GM21526 (cell line): ENCODE data around the gene DZANK1.
"Not testable (repeated sequence)": the region's sequence is repeated elsewhere in the genome, so short reads cannot be mapped to it uniquely, and the experiment has no call there.

Experiments used
- ATAC-seq: cut with Tn5 transposase; IDR thresholded peaks from one replicate; pipeline ENCODE4 v1.9.1; 2021; ENCODE audit warnings: moderate library complexity; ENCODE audit not compliant: unreplicated experiment, low FRiP score

DZANK1 gene

DNA sequence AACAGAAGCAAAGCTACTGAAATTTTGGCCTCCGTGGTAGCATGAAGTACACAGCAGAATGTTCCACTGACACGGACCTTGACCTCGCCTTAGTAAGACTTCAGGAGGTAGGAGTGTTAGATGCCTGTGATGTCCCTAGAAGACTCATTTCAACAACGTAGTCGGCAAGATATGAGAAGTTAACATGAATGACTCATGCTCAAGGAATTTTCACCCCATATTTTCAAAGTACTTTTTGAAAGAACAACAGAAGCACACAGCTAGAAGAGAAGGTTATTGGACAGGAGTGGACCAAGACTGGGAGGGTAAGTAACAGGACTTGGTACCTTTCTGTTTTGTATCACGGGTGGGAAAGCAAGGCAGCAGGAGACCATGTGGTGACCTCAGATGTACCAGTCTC lies 78.0 kb downstream of the DZANK1 start:
- ATAC-seq, result no peak

DNA sequence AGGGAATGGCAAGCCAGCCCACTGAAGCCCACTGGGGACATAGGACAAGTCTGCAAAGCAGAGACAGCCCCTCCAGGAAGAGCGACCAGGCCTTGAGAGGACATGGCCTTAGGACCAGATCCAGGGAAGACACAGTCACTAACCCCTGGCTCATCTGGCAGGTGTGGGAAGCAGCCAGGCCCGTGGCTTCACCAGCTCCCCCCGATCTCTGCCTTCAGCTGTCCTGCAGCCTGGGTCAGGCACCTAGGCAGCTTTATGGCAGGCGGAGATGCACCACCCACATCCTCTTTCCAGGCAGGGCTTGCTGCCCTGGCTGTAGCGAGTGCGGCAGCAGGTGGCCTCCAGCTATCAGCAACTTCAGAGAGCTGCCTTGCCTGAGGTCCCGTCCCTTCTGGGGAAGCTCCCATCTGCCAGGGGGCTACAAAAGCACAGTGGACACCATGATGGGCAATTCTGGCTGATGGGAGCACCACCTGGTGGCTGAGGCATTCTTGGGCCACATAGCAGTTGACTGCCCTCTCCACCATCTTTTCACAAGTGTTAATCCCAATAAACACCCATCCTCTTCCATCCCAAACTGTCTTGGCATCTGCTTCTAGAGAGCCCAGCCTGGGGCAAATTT lies 85.8 kb downstream of the DZANK1 start:
- ATAC-seq, result no peak

DNA sequence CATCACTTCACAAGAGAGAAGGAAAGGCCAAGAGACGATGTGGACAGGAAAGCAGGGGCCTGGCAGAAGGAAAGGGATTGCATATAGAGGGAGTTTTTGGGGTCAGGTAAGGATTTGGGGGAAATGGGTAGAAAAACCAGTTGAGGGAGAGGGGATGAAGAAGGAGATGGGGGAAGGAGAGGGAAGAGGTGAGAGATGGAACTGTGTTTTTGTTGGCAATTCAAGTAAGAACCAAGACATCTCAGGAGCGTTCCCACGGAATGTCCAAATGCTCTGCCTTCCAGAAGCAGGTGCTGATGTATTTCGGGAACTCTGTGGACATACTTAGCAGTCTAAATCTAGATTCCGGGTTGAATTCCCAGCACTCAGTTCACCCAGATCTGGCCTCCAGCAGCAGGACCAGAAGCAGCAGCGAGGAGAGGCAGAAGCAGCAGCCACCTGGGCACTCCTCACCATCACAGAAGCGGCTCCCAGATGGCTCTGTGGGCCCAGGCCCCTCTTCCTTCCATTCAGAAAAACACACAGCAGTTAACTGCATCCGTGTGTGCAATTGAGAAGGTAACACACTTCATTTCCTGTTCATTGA lies 88.8 kb downstream of the DZANK1 start:
- ATAC-seq, result no peak

GRCh38 chr20:18375551-18375950 lies 91.3 kb downstream of the DZANK1 start:
- not testable (repeated sequence) for ATAC-seq

DNA sequence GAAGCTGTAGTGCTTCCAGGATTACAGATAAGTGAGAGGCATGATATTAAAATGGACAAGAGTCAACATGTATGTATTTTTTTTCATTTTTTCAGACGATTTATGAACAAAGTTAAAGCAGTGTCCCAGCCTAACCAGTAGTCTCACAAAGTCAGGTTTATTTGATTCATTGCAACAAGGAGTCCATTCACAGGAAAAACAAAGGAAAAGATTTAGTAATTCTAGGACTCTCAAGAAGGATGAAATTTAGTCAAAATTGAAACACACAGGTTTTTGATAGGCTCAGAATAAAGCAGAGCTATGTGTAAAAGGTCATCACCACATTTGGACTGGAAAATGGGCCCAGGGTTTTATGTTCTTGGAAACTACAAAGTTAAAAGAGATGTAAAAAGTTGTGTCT lies 94.5 kb downstream of the DZANK1 start:
- ATAC-seq, result no peak

DNA sequence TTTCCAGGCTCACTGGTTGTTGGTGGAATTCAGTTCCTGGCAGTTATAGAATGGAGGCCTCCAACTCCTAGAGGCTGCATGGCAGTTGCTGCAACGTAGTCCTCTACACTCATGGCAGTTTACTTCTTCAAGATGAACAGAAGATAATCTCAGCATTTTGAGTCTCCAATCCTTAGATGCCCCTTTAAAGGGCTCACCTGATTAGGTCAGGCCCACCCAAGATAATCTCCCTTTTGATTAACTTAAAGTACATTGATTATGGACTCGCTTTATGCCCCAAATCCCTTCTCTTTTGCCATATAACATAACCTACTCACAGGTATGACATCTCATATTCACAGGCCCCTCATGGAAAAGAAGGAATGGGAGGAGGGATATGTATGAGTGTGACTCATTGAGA lies 102.1 kb downstream of the DZANK1 start:
- ATAC-seq, result no peak

DNA sequence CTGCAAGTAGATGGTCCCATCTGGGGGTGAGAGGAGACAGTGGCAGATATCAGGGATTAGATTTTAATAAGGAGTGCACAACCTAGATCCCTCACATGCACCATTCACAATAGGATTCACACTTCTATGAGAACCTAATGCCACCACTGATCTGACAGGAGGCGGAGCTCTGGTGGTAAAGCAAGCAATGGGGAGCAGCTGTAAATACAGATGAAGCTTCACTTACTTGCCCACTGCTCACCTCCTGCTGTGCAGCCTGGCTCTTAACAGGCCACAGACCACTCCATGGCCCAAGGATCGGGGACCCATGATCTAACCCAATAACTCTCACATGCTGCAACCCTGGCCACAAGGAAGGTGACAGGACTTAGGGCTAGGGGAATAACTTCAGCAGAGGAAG lies 103.1 kb downstream of the DZANK1 start:
- no peak for ATAC-seq

GRCh38 chr20:18362916-18363315 lies 103.9 kb downstream of the DZANK1 start:
- ATAC-seq, result no peak

GRCh38 chr20:18361678-18362077 lies 105.2 kb downstream of the DZANK1 start:
- no peak for ATAC-seq

GRCh38 chr20:18360635-18361034 lies 106.2 kb downstream of the DZANK1 start:
- ATAC-seq, result no peak

- no peak for ATAC-seq
These were observed 107.0 kb downstream of the DZANK1 start for GRCh38 chr20:18359854-18360253.

- ATAC-seq, result not testable (repeated sequence)
These were observed 117.1 kb downstream of the DZANK1 start for GRCh38 chr20:18349749-18350148.
